BE2C (cell line): Measurements from ENCODE around the gene INAVA.

ENCODE experiments used
- DNase-seq: peaks from one replicate; pipeline ENCODE4 v3.0.0-alpha.2; 2020
- H3K27me3 ChIP-seq: fragments of 250-450 bp; sonication (Bioruptor Pico); 2 replicates; pipeline ENCODE4 v1.5.1; 2020; ENCODE audit warnings: mild to moderate bottlenecking
- H3K36me3 ChIP-seq: fragments of 250-450 bp; sonication (Bioruptor Pico); 2 replicates; pipeline ENCODE4 v1.5.1; 2020; ENCODE audit warnings: mild to moderate bottlenecking
- H3K4me1 ChIP-seq: fragments of 250-450 bp; sonication (Bioruptor Pico); 2 replicates; pipeline ENCODE4 v1.5.1; 2020
- H3K4me3 ChIP-seq: 2 replicates; pipeline ENCODE4 v1.5.1; 2011; ENCODE audit warnings: low read depth, low read length
- H3K9me3 ChIP-seq: fragments of 250-450 bp; sonication (Bioruptor Pico); 2 replicates; pipeline ENCODE4 v1.5.1; 2020
- TF ChIP-seq, protein P1 (sequence below): IDR thresholded peaks from 2 replicates; pipeline ENCODE4 v1.5.1; 2012; ENCODE audit warnings: mild to moderate bottlenecking, low read depth, low read length

INAVA gene

DNA sequence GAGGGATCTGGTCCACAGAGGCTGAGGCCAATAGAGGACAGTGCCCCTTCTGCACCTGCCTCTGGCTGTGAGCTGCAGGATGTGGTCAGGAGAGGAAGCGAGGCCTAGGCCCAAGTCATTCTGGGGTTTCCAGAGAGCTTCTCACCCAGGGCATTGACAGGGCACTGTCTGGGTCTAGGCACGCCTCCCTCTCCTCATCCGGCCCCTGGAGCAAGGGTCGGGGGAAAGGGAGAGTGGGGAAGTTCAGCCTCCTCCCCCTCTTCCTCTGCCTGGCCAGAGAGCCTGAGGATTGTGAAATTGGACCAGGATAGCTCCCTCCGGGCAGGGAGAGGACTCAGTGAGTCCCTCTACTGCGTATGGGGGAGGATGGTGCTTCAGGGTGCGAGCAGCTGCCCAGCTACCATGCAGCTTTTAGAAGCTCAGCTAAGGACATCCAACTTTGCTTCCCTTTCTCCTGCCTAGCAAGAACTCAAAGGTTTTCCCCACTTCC, 6.3 kb upstream of the INAVA start:
- no peaks in the 10 kb centered on the region for H3K4me1 ChIP-seq
- no peak overlapping the region for H3K4me3 ChIP-seq
- H3K9me3 ChIP-seq = no peaks in the 10 kb centered on the region

DNA sequence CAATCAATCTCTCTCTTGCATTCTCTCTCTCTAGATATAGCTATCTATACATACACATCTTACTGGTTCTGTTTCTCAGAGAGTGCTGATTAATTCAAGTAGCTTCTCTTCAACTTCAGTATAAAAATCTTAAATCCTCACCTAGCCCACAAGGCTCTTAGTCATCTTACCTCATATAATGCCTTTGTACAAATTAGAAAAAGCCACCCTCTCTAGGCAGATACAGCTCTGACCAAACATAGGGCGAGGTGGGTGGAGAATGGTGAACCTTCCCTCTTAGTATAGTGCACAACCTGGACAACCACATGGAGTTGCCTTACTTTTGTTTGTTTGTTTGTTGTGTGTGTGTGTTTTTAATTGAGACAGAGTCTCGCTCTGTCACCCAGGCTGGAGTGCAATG, 5.1 kb upstream of the INAVA start:
- no peak for DNase-seq
- Histone ChIP-seq H3K9me3 (no peaks in the 10 kb centered on the region), H3K4me1 (no peaks in the 10 kb centered on the region), H3K36me3 (no peaks in the 10 kb centered on the region), H3K27me3 (peaks cover 18% of the 10 kb centered on the region), H3K4me3 (no peak overlapping the region)
- TF ChIP-seq, protein P1, sequence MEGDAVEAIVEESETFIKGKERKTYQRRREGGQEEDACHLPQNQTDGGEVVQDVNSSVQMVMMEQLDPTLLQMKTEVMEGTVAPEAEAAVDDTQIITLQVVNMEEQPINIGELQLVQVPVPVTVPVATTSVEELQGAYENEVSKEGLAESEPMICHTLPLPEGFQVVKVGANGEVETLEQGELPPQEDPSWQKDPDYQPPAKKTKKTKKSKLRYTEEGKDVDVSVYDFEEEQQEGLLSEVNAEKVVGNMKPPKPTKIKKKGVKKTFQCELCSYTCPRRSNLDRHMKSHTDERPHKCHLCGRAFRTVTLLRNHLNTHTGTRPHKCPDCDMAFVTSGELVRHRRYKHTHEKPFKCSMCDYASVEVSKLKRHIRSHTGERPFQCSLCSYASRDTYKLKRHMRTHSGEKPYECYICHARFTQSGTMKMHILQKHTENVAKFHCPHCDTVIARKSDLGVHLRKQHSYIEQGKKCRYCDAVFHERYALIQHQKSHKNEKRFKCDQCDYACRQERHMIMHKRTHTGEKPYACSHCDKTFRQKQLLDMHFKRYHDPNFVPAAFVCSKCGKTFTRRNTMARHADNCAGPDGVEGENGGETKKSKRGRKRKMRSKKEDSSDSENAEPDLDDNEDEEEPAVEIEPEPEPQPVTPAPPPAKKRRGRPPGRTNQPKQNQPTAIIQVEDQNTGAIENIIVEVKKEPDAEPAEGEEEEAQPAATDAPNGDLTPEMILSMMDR = no peak

More for the DNA sequence above, 6.3 kb upstream of the INAVA start:
- Histone ChIP-seq H3K36me3 (no peaks in the 10 kb centered on the region), H3K27me3 (peaks cover 18% of the 10 kb centered on the region)
- no peak for DNase-seq
- TF ChIP-seq, protein P1 = no peak

DNA sequence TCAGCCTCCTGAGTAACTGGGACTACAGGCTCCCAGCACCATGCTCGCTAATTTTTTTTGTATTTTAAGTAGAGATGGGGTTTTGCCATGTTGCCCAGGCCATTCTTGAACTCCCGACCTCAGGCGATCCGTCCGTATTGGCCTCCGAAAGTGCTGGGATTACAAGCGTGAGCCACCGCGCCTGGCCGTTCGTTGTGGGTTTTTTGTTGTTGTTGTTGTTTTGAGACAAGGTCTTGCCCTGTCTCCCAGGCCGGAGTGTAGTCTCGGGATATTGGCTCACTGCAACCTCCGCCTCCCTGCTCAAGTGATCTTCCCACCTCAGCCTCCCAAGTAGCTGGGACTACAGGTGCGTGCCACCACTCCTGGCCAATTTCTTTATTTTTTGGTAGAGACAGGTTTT, 4.7 kb upstream of the INAVA start:
- Histone ChIP-seq H3K36me3 (no peaks in the 10 kb centered on the region), H3K27me3 (peaks cover 18% of the 10 kb centered on the region), H3K9me3 (no peaks in the 10 kb centered on the region), H3K4me3 (no peak overlapping the region), H3K4me1 (no peaks in the 10 kb centered on the region)
- TF ChIP-seq, protein P1 = no peak
- DNase-seq = no peak

DNA sequence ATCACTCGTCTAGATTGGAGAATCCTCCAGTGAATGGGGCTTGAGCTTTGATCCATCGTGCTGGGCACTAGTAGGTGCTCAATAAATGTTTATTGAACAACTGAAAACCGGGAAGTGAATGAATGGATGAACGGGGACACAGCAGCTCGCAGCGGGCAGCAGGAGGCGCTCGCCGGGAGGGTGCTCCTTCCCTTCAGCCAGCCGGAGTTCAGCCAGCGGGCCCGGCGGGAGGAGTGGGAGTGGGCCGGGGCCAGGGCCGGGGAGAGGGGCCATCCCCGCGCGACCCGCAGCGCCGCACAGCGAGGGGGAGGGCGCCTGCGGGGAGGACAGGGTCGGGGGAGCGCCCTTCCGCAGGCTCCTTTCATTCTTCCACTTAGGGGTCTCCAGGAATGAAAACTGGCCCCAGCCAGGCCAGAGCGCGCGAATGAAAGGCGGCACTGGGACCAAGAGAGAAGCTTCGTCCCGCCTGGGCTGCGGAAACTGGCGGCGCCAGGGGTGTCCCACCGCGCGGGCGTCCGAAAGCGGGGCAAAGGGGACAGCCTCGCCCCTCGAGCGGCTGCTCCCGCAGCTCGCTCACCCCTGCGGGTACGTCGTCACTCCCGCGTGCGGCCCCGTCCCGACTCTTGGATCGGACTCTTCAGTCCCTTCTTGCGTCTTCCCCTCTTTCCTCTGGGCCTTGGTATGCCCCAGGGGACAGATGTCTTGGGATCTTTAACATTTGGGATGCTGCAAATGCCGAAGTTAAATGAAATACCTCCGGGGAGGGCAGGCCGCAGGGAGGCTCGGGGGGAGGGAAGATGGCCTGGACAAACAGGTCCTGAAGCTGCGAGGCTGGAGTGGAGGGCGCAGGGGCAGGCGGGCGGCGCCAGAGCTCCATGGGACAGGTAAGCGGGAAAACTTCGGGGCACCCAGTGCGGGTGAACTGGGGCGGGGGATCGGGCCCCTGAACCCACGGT, 3.6 kb upstream of the INAVA start:
- Histone ChIP-seq H3K36me3 (no peaks in the 10 kb centered on the region), H3K4me3 (peak overlapping the region; percentile 58), H3K9me3 (no peaks in the 10 kb centered on the region), H3K27me3 (peaks cover 18% of the 10 kb centered on the region), H3K4me1 (no peaks in the 10 kb centered on the region)
- TF ChIP-seq, protein P1 = peak; percentile 60
- DNase-seq = peak; percentile 53

DNA sequence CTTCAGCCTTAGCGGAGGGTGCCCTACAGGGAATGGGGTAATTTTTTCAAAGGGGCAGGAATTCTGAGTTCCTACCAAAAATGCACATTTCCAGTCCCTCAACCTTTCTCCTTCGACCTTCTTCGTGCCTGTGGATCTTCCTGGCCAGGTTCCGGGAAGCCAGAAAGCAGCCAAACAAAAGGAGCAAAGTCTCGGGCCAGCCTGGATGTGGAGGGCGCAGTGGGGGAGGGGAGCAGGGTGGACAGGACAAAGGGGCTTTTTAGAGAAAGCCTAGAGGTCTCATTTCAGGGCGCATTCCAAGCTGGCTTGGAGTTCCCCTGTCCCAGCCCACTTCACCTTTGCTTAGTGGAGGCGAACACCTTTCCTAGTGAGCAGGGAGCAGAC, 2.9 kb upstream of the INAVA start:
- no peaks in the 10 kb centered on the region for H3K4me1 ChIP-seq
- no peaks in the 10 kb centered on the region for H3K36me3 ChIP-seq
- H3K4me3 ChIP-seq = no peak overlapping the region
- TF ChIP-seq, protein P1 = no peak
- H3K9me3 ChIP-seq = no peaks in the 10 kb centered on the region
- H3K27me3 ChIP-seq = peaks cover 18% of the 10 kb centered on the region
- no peak for DNase-seq

DNA sequence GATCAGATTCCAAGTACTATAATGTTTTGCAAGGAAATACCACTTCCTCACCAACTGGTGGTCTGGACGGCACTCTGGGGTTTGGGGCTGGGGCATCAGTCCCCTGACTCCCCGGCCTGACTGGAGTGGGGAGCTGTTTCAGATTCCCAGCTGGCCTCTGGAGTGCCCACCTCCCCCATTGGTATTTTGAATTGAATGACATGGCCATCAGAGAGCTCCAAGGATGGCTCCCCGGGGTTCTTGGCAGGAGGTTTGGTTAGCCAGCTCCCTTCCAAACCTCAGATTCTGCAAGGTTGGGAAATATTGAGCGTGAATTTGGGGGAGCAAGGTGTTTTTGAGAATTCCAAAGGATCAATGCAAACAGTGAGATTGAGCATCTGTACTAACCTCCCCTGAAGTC, 2.2 kb upstream of the INAVA start:
- Histone ChIP-seq H3K9me3 (no peaks in the 10 kb centered on the region), H3K27me3 (peaks cover 18% of the 10 kb centered on the region), H3K4me1 (no peaks in the 10 kb centered on the region), H3K4me3 (no peak overlapping the region), H3K36me3 (no peaks in the 10 kb centered on the region)
- DNase-seq = no peak
- TF ChIP-seq, protein P1 = no peak
